Measurements from ENCODE around the gene PDCD6IP. TPM values are rescaled to one million over a fixed set of nuclear protein-coding genes. Genes with fewer than 3 reads are reported as not detected.
A peak's percentile ranks its signal among the peaks of the same experiment; 100 is the strongest.
"Not testable (repeated sequence)": the region's sequence is repeated elsewhere in the genome, so short reads cannot be mapped to it uniquely, and the experiment has no call there.

The PDCD6IP gene
- total RNA-seq, 1 donor = 258 TPM

DNA sequence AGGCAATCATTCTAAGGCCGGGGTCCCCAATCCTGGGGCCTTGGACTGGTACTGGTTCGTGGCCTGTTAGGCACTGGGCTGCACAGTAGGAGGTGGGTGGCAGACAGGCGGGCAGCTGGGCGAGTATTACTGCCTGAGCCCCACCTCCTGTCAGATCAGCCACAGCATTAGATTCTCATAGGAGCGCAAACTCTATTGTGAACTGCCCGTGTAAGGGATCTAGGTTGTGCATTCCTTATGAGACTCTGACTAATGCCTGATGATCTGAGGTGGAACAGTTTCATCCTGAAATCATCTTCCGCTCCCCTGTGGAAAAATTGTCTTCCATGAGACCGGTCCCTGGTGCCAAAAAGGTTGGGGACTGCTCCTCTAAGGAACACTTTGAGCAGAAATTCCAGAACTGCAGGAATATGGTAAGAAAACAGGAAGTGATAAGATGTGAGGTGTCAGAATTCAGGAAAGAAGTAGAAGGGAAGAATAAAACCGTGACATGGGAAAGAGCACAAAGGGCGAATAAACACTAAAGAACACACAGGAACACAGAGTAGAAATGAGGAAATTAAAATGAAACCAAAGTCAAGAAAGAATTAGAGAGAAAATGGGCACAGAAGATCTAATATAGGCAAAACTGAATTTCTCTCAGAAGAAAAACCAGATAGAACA, 57.6 kb downstream of the PDCD6IP start:
- peak; percentile 4 for DNase-seq (ENCODE audit: low read depth)
- TF ChIP-seq, protein P1, sequence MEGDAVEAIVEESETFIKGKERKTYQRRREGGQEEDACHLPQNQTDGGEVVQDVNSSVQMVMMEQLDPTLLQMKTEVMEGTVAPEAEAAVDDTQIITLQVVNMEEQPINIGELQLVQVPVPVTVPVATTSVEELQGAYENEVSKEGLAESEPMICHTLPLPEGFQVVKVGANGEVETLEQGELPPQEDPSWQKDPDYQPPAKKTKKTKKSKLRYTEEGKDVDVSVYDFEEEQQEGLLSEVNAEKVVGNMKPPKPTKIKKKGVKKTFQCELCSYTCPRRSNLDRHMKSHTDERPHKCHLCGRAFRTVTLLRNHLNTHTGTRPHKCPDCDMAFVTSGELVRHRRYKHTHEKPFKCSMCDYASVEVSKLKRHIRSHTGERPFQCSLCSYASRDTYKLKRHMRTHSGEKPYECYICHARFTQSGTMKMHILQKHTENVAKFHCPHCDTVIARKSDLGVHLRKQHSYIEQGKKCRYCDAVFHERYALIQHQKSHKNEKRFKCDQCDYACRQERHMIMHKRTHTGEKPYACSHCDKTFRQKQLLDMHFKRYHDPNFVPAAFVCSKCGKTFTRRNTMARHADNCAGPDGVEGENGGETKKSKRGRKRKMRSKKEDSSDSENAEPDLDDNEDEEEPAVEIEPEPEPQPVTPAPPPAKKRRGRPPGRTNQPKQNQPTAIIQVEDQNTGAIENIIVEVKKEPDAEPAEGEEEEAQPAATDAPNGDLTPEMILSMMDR (IDR thresholded peaks at IDR 0.05; ENCODE audit: insufficient read depth, low read length) = no peak
- no peak overlapping the region for H3K4me3 ChIP-seq (ENCODE audit: low read depth, low read length)

DNA sequence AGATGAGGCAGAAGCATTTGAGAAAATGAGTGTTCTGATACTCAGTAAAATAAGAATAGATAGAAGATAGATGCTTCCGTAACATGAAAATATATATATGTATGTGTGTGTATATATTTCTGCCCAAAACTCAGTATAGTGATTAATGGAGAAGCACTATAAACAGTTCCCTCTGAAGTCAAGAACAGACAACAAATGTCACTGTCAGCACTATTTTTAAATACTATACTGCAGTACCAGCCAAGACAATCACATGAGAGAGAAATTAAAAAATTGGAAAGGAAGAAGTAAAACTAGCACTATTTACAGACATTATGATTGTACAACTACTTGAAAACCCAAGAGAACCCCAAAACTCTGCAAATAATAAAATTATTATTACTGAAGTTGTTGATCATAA, 59.3 kb downstream of the PDCD6IP start:
- H3K4me3 ChIP-seq (ENCODE audit: low read depth, low read length); DNase-seq (ENCODE audit: low read depth): not testable (repeated sequence)

DNA sequence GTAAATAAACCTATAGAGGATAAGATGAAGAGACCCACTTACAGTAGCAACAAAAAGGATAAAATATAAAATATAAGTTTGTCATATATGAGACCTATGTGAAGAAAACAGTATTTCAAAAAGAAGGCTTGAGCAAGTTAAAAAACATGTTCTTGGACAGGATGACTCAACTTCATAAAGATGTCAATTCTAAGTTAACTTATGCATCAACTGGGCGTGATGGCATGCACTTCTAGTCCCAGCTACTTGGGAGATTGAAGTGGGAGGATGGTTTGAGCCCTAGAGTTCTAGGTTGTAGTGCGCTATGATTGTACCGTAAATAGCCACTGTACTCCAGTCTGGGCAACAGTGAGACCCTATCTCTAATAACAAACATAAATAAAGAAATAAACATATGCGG, 59.7 kb downstream of the PDCD6IP start:
- no peak for DNase-seq (ENCODE audit: low read depth)
- H3K4me3 ChIP-seq (ENCODE audit: low read depth, low read length) = no peak overlapping the region
- TF ChIP-seq, protein P1 (IDR thresholded peaks at IDR 0.05; ENCODE audit: insufficient read depth, low read length) = no peak

DNA sequence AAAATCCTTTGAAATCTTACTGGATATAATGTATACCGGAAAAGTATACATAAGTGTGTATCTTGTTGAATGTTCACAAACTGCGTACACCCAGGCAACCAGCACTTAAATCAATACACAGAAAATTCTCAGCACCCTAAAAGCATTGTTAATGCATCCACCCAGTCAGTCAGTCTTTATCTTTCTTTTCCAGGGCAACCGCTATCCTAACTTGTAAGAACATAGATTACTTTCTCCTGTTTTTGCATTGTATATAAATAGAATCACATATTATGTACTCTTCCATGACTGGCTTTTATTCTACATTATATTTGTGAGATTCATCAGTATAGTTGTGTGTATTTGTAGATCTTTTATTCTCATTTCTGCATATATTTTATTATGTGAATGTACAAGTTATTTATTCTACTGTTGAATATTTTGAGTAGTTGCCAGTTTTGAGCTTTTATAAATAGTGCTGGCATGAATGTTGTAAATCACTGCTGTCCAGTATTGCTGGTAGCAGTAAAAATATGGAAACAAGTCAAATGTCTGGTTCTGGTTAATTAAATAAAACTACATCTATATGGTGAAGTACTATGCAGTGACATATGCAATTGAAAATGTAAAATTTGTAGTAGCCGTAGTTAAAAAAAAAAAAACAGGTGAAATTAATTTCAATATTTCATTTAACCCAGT, 62.1 kb downstream of the PDCD6IP start:
- TF ChIP-seq, protein P1 (IDR thresholded peaks at IDR 0.05; ENCODE audit: insufficient read depth, low read length) = no peak
- H3K4me3 ChIP-seq (ENCODE audit: low read depth, low read length) = no peak overlapping the region
- DNase-seq (ENCODE audit: low read depth) = no peak

DNA sequence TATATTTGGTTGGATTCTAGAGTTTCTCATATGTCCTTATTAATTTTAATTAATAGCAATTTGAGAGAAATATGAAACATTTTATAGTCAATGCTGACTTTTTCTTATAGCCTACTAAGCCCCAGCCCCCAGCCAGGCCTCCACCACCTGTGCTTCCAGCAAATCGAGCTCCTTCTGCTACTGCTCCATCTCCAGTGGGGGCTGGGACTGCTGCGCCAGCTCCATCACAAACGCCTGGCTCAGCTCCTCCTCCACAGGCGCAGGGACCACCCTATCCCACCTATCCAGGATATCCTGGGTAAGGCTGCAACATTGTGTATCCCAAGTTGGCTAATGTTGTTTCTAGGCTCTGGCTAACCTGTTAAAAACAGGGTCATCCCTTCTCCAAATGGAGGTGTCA, 66.7 kb downstream of the PDCD6IP start:
- H3K4me3 ChIP-seq (ENCODE audit: low read depth, low read length) = no peak overlapping the region
- DNase-seq (ENCODE audit: low read depth) = no peak
- TF ChIP-seq, protein P1 (IDR thresholded peaks at IDR 0.05; ENCODE audit: insufficient read depth, low read length) = no peak

DNA sequence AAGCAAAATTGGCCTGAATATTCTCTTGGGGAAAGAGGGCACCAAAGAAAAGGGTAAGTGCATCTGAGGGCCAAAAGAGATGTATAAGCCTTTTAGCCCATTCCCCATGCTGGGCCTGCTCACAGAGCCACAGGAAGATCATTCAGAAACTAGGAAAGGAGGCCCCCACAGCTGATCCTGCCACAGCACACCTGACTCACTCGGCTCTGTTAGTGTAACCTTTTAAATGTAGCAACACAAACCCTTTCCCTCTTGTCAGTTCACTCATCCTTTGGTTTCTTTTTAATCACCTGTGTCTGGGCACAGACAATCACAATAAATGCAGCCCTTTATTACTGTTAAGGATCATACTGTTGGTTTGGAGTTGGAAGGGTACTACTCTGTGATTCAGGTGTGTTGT, 69.9 kb downstream of the PDCD6IP start:
- TF ChIP-seq, protein P1 (IDR thresholded peaks at IDR 0.05; ENCODE audit: insufficient read depth, low read length) = no peak
- no peak for DNase-seq (ENCODE audit: low read depth)
- H3K4me3 ChIP-seq (ENCODE audit: low read depth, low read length) = no peak overlapping the region

DNA sequence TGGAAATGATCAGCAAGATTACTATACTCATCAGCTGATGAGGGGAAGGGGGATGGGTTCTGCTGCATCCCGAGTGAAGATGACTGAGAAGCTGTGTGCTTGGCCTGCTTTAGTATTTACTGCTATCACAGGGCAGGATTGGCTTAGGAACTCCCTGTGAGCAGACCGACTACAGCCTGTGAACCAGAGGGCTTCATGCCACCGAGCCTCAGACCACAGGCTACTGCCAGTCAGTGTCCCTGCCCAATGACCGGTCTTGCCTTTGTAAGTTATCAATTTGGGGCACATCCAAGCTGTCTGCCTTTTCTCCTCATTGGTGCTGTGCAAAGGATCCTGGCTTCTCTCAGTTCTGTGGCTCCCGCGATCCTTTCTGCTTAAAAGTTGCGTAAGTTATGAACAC, 71.5 kb downstream of the PDCD6IP start:
- no peak overlapping the region for H3K4me3 ChIP-seq (ENCODE audit: low read depth, low read length)
- DNase-seq (ENCODE audit: low read depth) = no peak
- TF ChIP-seq, protein P1 (IDR thresholded peaks at IDR 0.05; ENCODE audit: insufficient read depth, low read length) = no peak
